ENCODE data around the gene CCDC28B.

GRCh38 chr1:32215629-32216480 is 15.5 kb downstream of the CCDC28B start:
- no peak for TF ChIP-seq TCF4 (CRISPR knock-in tag; IDR thresholded peaks at IDR 0.05; ENCODE audit: borderline replicate concordance)
- no peak for TF ChIP-seq ZNF8 (CRISPR knock-in tag; IDR thresholded peaks at IDR 0.05)
- TF ChIP-seq CSRNP3 (CRISPR knock-in tag; IDR thresholded peaks at IDR 0.05), result no peak
- no peak for TF ChIP-seq PATZ1 (CRISPR knock-in tag; IDR thresholded peaks at IDR 0.05; ENCODE audit: borderline replicate concordance)
- TF ChIP-seq ARNTL (CRISPR knock-in tag; IDR thresholded peaks at IDR 0.05; ENCODE audit: borderline replicate concordance, low read depth), result no peak
- no peak for TF ChIP-seq POU6F1 (CRISPR knock-in tag; IDR thresholded peaks at IDR 0.05; ENCODE audit: borderline replicate concordance, low read depth)
- no peak for TF ChIP-seq CREB5 (CRISPR knock-in tag; IDR thresholded peaks at IDR 0.05; ENCODE audit: low read depth)
- no peak for TF ChIP-seq ZFP3 (CRISPR knock-in tag; IDR thresholded peaks at IDR 0.05)
- no peak for TF ChIP-seq ESRRG (CRISPR knock-in tag; IDR thresholded peaks at IDR 0.05)
- no peak for TF ChIP-seq ZFP30 (CRISPR knock-in tag; IDR thresholded peaks at IDR 0.05)
- TF ChIP-seq SNAI2 (CRISPR knock-in tag; IDR thresholded peaks at IDR 0.05), result no peak
- TF ChIP-seq GLIS3 (CRISPR knock-in tag; IDR thresholded peaks at IDR 0.05), result no peak
- TF ChIP-seq TSHZ2 (CRISPR knock-in tag; IDR thresholded peaks at IDR 0.05), result no peak

Measured in SK-N-SH treated with all-trans-retinoic acid at 6 μM for 48 hours (cell line).